Thyroid gland (tissue), 4 donors: Measurements from ENCODE around the gene STH.

Source experiments
- CTCF ChIP-seq, 6 experiments: fragments of 200-600 bp in 3 of 6; fragments of 450-650 bp in 3 of 6; sonication (generic) in 3 of 6; IDR thresholded peaks; one replicate each; pipeline ENCODE4 v1.5.1; 2016 to 2019; ENCODE audit warnings: antibody characterized with exemption in 6 of 6, mild to moderate bottlenecking in 2 of 6, inconsistent platforms in 1 of 6, moderate library complexity in 1 of 6
- POLR2A ChIP-seq, 2 donors: fragments of 450-650 bp; IDR thresholded peaks; one replicate each; pipeline ENCODE4 v1.6.1; 2017; ENCODE audit warnings: antibody characterized with exemption in 2 of 2, mild to moderate bottlenecking in 2 of 2, moderate library complexity in 1 of 2

- TF ChIP-seq POLR2A (IDR thresholded peaks at IDR 0.05) (no peak), CTCF (IDR thresholded peaks at IDR 0.05) (no peak)
Measured at GRCh38 chr17:45973099-45973780, 25.8 kb upstream of the STH start.
